ENCODE results near the gene GLT6D1. TPM values are rescaled to one million over a fixed set of nuclear protein-coding genes. Genes with fewer than 3 reads are reported as not detected.

Gene GLT6D1
- polyA plus RNA-seq, 1 experiment, result not detected

DNA sequence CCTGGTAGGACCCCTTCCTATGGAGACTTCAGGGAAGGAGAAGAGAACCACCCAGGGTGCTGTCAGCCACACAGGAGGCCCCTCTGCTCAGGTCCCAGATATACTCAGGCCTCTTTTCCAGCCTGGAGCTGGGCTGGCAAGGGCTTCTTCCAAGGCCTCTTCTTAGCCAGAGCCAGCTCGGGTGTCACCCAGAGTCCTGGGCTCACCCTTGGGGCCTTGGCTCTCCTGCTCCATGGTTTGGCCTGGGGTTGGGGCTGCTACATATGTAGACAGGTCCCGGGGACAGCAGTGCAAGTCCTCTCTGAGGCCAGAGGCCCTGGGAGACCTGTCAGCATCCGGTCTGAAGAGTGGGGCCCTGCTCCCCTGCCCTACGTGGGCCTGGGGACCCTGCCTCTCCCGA is 55.0 kb downstream of the GLT6D1 start:
- TF ChIP-seq, protein P1, sequence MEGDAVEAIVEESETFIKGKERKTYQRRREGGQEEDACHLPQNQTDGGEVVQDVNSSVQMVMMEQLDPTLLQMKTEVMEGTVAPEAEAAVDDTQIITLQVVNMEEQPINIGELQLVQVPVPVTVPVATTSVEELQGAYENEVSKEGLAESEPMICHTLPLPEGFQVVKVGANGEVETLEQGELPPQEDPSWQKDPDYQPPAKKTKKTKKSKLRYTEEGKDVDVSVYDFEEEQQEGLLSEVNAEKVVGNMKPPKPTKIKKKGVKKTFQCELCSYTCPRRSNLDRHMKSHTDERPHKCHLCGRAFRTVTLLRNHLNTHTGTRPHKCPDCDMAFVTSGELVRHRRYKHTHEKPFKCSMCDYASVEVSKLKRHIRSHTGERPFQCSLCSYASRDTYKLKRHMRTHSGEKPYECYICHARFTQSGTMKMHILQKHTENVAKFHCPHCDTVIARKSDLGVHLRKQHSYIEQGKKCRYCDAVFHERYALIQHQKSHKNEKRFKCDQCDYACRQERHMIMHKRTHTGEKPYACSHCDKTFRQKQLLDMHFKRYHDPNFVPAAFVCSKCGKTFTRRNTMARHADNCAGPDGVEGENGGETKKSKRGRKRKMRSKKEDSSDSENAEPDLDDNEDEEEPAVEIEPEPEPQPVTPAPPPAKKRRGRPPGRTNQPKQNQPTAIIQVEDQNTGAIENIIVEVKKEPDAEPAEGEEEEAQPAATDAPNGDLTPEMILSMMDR (IDR thresholded peaks at IDR 0.05; ENCODE audit: insufficient read depth, low read depth, low read length), result no peak
- CTCF ChIA-PET, result no interaction called here
- POLR2A ChIA-PET, result no interaction called here
- DNase-seq (ENCODE audit: low read depth), result no peak
- H3K4me3 ChIP-seq (ENCODE audit: low read depth, low read length), result no peak overlapping the region
- H3K27me3 ChIP-seq (ENCODE audit: control insufficient read depth, insufficient read depth, low read length), result no peaks in the 10 kb centered on the region
- no peaks in the 10 kb centered on the region for H3K36me3 ChIP-seq (ENCODE audit: control insufficient read depth, insufficient read depth, low read length)

DNA sequence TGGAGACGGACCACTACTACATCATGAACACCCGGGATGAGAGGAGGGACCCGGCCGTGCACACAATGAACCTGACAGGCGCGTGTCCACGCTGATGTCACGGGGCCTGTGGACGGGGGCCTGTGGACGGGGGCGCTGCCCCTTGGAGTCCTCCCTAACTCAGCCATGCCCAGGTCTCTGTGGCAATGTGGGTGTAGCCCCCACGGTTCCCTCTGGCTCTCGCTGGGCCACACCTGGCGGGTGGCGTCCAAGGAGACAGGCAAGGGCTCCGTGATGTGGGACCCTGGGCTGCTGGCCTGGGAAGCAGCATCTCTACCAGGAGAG is 55.7 kb downstream of the GLT6D1 start:
- TF ChIP-seq, protein P1 (IDR thresholded peaks at IDR 0.05; ENCODE audit: insufficient read depth, low read depth, low read length), result no peak
- Histone ChIP-seq H3K36me3 (ENCODE audit: control insufficient read depth, insufficient read depth, low read length) (no peaks in the 10 kb centered on the region), H3K27me3 (ENCODE audit: control insufficient read depth, insufficient read depth, low read length) (no peaks in the 10 kb centered on the region), H3K4me3 (ENCODE audit: low read depth, low read length) (no peak overlapping the region)
- ChIA-PET CTCF (no interaction called here), POLR2A (no interaction called here)
- DNase-seq (ENCODE audit: low read depth), result no peak

DNA sequence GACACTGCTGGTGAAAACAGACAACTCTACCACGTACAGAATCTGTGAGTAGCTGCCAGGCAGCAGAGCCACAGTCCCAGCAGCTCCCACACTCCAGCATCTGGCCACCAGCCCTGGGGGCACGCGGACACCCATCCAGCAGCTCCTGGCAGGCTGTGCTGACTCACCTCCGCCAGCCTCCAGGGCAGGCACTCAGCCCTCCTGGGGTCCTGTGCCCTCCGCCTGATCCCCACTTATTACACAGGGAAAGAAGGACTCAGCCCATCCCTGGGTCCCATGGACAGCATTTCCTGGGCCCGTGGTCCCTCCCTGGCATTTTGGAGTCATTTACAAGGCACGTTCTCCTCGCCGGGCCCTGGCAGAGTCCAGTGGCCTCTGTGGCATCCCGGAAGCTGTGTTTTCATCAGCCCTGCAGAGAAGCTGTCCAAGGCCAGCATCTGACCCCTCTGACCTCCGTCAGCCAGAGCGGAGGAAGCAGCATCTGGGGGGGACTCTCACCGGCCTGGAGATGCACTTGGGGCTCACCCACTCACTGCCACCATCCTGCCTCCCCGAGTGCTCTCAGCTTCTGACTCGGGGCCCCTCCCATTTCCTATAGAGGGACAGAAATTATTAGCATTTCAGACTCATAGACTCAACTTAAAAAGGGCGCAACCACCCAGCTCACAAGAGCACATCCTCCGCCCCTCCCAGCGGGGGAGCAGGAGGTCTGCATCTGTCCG is 56.2 kb downstream of the GLT6D1 start:
- Histone ChIP-seq H3K4me3 (ENCODE audit: low read depth, low read length) (no peak overlapping the region), H3K36me3 (ENCODE audit: control insufficient read depth, insufficient read depth, low read length) (no peaks in the 10 kb centered on the region), H3K27me3 (ENCODE audit: control insufficient read depth, insufficient read depth, low read length) (no peaks in the 10 kb centered on the region)
- no peak for DNase-seq (ENCODE audit: low read depth)
- ChIA-PET CTCF (no interaction called here), POLR2A (no interaction called here)
- TF ChIP-seq, protein P1 (IDR thresholded peaks at IDR 0.05; ENCODE audit: insufficient read depth, low read depth, low read length), result no peak

DNA sequence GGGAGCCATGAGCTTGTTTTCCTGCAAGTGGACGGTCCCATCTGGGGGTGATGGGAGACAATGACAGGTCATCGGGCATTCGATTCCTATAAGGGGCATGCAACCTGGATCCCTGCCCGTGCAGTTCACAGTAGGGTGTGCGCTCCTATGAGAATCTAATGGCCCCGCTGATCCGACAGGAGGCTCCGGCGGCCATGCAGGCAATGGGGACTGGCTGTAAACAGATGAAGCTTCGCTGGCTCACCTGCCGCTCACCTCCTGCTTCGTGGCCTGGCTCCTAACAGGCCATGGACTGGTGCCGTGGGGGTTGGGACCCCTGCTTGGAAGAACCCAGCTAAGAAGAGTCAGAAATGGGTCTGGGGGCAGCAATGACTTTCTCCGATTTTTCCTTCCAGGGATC is 56.8 kb downstream of the GLT6D1 start:
- ChIA-PET CTCF (no interaction called here), POLR2A (no interaction called here)
- Histone ChIP-seq H3K27me3 (ENCODE audit: control insufficient read depth, insufficient read depth, low read length) (no peaks in the 10 kb centered on the region), H3K4me3 (ENCODE audit: low read depth, low read length) (no peak overlapping the region), H3K36me3 (ENCODE audit: control insufficient read depth, insufficient read depth, low read length) (no peaks in the 10 kb centered on the region)
- TF ChIP-seq, protein P1 (IDR thresholded peaks at IDR 0.05; ENCODE audit: insufficient read depth, low read depth, low read length), result no peak
- DNase-seq (ENCODE audit: low read depth), result no peak

DNA sequence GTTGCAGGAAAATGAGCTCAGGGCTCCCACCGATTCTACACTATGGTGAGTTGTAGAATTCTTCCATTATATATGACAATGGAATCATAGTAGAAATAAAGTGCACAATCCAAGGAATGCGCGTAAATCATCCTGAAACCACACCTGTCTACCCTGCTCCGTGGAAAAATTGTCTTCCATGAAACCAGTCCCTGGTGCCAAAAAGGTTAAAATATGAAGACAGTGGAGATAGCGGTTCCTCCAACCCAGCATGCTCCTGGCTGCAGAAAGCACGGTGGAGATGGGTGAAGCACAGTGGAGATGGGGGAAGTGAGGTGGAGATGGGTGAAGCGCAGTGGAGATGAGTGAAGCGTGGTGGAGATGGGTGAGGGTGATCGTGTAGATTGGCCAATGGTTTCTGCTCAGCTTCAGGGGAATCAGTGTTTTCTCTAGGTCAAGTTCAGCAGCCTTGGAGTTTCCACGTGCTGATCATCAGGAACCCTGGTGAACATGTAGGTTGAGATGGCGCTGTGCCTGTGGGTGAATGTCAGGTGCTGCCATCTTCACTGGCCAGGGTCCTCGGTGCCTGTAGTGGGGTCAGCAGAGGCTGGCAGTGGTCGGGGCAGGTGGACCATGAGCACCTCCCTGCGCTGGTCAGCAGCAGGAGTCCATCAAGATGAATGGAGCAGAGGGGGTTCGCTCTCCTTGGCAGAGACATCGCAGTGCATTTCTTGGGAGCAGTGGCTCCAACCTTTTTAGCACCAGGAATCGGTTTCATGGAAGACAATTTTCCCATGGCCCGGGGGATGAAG is 57.5 kb downstream of the GLT6D1 start:
- H3K4me3 ChIP-seq (ENCODE audit: low read depth, low read length), result no peak overlapping the region
- no peak for DNase-seq (ENCODE audit: low read depth)
- POLR2A ChIA-PET, result no interaction called here
- TF ChIP-seq, protein P1 (IDR thresholded peaks at IDR 0.05; ENCODE audit: insufficient read depth, low read depth, low read length), result no peak
- H3K36me3 ChIP-seq (ENCODE audit: control insufficient read depth, insufficient read depth, low read length), result no peaks in the 10 kb centered on the region
- no peaks in the 10 kb centered on the region for H3K27me3 ChIP-seq (ENCODE audit: control insufficient read depth, insufficient read depth, low read length)
- CTCF ChIA-PET, result no interaction called here

All from BJ (cell line).